Raji (cell line): ENCODE results near the gene SNX8.

Experiments used
- POLR2A ChIP-seq: IDR thresholded peaks from 2 replicates; pipeline ENCODE4 v1.6.1; 2011; ENCODE audit warnings: low read depth, low read length, control low read depth; ENCODE audit not compliant: insufficient read depth

Gene SNX8

DNA sequence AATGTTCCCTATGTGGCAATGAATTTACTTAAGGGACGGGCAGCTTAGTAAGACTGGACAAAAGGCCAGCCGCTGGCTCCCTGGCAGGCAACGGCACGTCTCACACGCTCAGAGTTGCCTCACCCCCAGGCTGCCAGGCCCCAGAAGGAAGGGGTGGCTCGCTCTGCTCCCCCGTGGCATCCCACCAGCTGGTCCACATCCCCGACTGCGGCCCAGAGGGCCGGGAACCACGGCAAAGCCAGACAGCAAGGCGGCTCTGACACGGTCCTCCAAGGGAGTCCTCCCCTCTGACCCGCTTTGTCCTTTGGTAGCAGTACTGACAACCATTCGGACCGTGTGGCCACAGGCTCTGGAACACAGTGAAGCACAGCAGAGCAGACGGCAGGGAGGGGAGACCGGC, 38.1 kb downstream of the SNX8 start:
- TF ChIP-seq POLR2A = no peak

DNA sequence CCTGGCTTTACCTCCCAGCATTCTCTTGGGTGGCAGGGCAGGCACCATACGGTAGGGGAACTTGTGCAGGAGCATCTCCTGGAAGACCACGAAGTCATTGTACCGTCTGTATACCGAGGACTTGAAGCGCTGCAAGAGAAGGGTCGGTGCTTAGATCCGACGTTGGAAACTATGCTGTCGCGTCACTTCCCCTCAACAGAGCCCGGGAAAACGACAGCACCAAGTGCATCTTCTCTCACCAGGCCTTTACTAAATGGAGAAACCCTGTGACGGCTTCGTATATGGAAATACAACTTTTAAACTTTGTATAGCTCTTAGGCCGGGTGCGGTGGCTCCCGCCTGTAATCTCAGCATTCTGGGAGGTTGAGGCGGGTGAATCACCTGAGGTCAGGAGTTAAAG, 39.1 kb downstream of the SNX8 start:
- TF ChIP-seq POLR2A = no peak

DNA sequence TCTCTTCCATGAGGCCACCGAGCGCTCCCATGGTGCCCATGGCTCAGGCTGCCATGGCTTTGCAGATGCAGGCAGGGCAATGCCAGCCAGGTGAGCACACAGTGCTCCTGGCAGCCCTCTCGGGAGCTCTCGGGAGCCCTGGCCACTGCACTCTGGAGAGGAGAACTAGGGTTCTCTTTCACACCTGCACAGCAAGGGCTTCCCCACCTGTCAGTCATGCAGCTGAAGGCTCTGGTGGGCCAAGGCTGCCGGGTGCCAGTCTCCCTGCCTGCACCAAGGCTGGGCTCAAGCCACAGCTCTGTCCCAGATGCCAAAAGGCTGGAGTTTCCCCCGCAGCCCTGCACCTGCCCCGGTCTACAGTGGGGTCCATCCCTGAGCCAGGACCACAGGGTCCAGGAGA, 39.6 kb downstream of the SNX8 start:
- TF ChIP-seq POLR2A = no peak

GRCh38 chr7:2273866-2274265, 40.4 kb downstream of the SNX8 start:
- TF ChIP-seq POLR2A = no peak

DNA sequence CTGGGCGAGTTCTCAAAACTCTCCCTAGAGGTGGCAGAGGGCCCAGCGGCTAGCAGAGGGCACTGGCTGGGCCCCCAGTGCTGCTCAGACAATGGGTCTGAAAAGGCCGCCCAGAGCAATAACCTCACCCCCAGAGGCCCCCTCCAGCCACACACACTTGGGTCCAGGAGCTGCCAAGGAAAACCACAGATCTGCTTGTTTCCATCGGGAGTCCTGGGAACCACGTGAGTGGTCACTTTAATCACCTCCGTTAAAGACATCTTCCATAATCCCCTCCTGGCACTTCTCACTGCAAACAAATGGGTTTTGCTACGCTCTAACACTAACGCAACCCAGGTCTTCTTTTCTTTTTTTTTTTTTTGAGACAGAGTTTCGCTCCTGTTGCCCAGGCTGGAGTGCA, 42.2 kb downstream of the SNX8 start:
- TF ChIP-seq POLR2A = no peak

DNA sequence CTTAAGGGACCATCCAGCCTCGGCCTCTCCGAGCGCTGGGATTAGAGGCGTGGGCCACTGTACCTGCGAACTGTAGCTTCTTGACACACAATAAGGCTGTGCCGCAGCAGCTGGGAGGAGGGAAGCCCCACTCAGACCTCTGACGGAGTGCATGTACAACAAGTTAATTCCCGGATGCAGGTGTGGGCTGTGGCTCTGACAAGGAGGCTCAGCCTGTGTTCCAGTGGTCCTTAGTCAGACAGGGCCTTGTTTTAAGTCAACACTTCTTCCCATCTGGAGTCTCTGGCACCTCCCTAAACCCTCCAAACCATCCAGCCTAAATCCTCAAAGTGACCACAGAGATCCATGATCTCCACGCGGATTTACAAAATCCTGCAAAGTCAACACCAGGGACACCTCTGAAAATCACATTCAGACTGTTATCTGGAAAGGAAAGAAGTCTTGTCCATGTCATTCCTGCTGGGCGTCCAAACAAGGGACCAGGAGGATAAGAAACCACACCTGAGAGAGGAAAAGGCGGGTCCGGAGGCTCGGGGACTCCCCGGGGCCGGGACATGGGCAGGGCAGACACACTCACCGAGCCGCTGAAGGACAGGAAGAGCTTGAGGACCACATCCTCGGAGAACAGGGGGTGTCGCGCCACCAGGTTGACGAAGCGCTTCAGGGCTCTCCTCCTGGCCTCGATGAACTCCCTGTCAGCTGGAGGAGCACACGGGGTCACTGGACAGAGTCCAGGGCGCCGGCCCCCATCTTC, 42.8 kb downstream of the SNX8 start:
- no peak for TF ChIP-seq POLR2A

- TF ChIP-seq POLR2A = no peak
Measured at GRCh38 chr7:2270495-2270894, 43.7 kb downstream of the SNX8 start.

DNA sequence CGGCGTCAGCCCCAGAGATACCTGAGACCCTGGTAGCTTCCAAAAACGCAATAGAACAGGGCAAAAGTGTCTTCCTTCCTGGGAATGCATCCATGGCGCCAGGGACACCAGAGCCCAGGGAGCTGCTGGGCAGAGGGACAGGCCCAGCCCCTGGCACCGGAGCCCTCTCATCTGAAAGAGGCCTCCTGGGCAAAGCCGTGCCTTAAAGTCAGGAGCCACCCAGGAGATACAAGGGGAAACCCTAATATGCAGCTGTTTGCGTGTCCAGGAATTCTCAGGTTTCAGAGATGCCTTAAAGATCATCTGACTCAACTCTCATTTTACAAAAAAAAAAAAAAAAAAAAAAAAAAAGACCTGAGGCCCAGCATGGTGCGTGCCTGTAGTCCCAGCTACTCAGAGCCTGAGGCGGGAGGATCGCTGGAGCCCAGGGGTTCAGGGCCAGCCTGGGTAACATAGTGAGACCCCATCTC, 44.2 kb downstream of the SNX8 start:
- no peak for TF ChIP-seq POLR2A

- TF ChIP-seq POLR2A = no peak
Measured at GRCh38 chr7:2266911-2267310, 47.3 kb downstream of the SNX8 start.

DNA sequence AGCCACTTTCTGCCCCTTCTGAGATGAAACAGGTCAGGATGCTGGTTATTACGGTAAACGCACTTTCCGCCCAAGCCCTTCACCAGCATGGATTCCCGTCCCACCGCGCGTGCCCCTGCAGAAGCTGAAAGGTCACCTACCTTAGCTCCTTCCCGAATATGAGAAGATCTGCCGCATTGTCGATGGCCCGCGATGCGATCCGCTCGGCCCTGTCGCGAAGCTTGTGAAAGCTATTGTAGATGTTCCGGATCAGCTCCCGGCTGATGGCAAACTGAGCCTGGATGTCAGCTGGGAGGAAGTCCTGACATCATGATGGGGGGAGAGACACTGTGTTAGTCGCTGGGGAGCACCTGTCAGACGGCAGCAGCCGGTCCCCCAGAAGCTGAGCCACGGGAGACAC, 50.1 kb downstream of the SNX8 start:
- no peak for TF ChIP-seq POLR2A

DNA sequence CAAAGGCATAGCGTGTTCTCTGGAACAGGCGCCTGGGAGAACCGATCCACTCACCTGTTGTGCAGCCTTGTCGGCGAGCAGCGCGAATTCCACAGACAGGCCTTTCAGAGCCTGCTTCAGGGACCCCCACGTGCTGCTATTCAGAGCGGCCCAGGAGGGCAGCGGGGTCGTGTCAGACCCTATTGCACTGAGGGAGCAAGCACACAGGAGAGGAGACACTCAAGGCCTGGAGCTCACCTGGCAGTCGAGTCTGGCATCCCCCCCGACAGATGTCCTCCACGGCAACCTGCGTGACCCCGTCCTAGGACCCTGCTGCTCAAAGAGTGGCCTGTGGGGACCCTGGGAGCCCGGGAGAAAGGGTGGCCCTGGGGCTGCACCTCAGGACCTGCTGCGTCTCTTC, 51.1 kb downstream of the SNX8 start:
- no peak for TF ChIP-seq POLR2A

DNA sequence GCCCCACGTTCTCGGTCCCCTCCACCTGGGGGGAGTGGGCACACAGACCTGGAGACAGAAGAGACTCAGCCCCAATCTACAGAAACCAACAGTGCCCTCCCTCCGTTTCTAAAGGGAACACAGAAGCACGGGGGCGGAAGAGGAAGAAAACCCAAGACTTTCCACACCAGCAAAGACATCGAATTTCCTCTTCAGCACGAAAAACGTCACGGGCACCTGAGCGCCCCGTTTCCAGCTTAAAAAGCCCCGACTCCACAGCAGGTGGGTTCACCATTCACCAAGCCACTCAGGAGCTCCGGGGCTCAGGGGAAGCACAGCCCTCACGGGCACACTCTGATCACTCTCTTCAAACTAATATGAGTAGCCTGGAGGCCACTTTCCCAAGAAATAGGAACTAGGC, 52.6 kb downstream of the SNX8 start:
- no peak for TF ChIP-seq POLR2A

DNA sequence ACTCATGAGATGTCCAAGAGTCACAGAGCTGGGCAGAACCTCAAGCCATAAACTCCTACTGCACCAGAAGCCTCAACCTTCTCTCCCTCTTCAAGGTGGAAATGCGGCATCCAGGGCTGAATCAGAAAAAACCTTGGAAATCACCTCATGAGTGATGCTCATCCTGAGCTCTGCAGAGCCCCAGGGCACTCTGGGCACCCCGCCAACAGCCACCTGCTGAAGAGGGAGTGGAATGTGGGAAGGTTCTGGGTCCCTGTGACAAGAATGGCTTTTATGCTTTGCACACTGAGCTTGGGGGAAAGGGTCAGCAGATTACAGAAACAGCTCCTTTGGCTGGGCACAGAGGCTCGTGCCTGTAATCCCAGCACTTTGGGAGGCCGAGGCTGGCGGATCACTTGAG, 53.4 kb downstream of the SNX8 start:
- TF ChIP-seq POLR2A = no peak

DNA sequence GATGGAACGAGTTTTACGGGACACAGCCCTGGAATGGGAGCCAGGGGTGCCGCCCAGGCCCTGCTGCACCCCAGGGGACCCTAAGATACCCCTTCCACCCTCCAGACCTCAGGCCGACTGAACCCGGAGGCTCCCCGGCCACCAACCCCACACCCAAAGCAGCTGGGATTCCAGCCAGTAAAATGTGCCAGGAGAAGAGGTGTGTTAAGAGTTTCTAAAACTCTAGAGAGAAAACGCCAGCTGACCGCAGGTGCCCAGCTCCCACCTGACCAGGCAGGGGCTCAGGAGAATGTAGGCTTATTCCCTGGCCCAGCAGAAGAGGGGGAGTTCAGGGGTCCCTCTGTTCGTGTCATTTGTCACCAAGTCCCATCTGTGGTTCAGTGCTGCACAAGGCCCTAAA, 54.8 kb downstream of the SNX8 start:
- TF ChIP-seq POLR2A = no peak

DNA sequence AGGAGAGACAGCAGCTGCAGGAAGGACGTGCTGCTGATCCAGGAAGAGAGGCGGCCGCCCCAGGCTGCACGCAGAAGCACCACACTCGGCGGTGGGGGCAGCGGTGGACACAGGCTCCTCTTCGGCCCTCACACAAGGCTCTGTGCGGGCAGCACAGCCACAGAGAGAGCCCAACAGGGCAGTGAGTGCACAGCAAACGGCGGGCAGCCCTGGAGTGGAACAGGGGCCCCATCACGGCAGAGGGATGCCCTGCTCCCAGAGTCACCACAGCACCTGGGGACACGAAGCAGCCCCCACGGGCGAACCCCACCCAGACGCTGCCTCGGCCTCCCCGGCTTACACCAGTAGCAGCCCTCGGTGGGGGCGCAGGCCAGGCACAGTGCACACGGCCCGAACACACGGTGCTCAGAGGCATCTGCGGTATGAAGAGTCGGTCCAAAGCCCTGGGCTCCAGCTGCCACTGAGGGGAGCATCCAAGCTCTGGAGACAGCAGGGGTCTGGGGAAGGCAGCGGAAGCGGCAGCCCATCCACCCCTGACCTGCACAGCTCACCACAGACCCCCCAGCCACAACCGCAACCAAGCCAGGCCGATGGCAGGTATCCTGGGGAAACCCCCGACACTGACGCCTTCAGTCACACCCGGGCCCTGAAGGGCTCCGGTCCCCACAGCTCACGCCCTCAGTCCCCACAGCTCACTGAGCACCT, 55.4 kb downstream of the SNX8 start:
- TF ChIP-seq POLR2A = no peak

DNA sequence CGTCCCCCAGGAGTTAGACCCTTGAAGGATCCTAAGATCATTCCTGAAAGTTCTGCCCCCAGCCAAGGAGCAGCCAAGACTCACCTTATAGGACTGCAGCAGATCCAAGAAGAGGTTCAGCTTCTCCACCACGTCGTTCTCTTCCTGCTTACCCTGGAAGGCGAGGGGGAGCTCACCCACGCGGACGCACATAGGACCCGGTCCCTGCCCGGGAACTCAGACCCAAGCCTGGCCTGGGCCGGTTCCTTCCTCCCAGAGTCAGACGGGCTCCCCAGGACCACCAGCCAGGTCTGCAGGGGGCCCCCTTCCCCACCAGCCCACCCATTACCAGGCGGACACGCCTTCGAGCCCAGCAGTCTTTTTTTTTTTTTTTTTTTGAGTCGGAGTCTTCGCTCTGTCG, 56.6 kb downstream of the SNX8 start:
- TF ChIP-seq POLR2A = no peak

DNA sequence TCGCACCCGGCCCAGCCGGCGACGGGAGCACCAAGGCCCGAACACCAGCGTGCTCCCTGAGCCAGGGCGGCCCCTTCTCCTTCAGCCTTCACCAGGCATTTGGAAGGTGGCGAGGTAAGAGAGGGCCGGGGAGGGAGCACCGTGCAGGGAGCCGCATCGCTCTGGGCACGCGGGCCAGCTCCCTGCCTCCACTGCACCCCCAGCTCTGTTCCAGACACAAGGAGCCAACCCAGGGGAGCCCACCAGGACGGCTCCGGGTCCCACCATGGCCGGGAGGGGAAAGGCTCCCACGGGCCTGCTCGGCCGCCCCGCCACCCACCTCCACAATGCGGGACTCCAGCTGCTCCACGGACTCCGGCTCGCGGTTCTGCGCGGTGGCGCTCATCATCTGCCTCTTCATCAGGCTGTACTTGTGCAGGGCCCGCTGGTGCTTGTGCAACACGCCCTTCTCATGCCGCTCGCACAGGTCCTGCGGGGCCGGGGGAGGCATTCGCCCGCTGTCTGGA, 57.1 kb downstream of the SNX8 start:
- no peak for TF ChIP-seq POLR2A
